T-helper 1 cell treated with Interleukin-12 subunit alpha and Interleukin-12 subunit beta and Interleukin-4 antibody, amounts not matched to agents 30 μg/mL and 1 μg/mL, for 36 hours (primary cell): ENCODE results near the gene IQUB.
"Not testable (repeated sequence)": the region's sequence is repeated elsewhere in the genome, so short reads cannot be mapped to it uniquely, and the experiment has no call there.

Experiments used
- H3K27ac Mint-ChIP-seq: one replicate; pipeline ENCODE4 v1.8.0; 2021; ENCODE audit warnings: mild to moderate bottlenecking, mixed read lengths
- H3K27me3 Mint-ChIP-seq: one replicate; pipeline ENCODE4 v1.8.0; 2021; ENCODE audit warnings: low read depth, mixed read lengths
- H3K36me3 Mint-ChIP-seq: one replicate; pipeline ENCODE4 v1.8.0; 2021; ENCODE audit warnings: low read depth, mixed read lengths
- H3K4me1 Mint-ChIP-seq: one replicate; pipeline ENCODE4 v1.8.0; 2021; ENCODE audit warnings: low read depth, mixed read lengths
- H3K4me3 Mint-ChIP-seq: one replicate; pipeline ENCODE4 v1.8.0; 2021; ENCODE audit warnings: mild to moderate bottlenecking, moderate library complexity, mixed read lengths
- H3K9me3 Mint-ChIP-seq: one replicate; pipeline ENCODE4 v1.8.0; 2021; ENCODE audit warnings: mixed read lengths

The IQUB gene

GRCh38 chr7:123532788-123533552 is 1.4 kb downstream of the IQUB start:
- H3K27ac Mint-ChIP-seq, H3K36me3 Mint-ChIP-seq, H3K9me3 Mint-ChIP-seq: not testable (repeated sequence)
- H3K4me3 Mint-ChIP-seq: peak overlapping the region; percentile 29
- H3K27me3 Mint-ChIP-seq: peaks cover 37% of the 10 kb centered on the region
- H3K4me1 Mint-ChIP-seq: peaks cover 21% of the 10 kb centered on the region

- peak overlapping the region; percentile 52 for H3K4me3 Mint-ChIP-seq
- H3K9me3 Mint-ChIP-seq, H3K27ac Mint-ChIP-seq, H3K36me3 Mint-ChIP-seq: not testable (repeated sequence)
- H3K4me1 Mint-ChIP-seq: peaks cover 21% of the 10 kb centered on the region
- peaks cover 37% of the 10 kb centered on the region for H3K27me3 Mint-ChIP-seq
Measured at GRCh38 chr7:123532343-123532742, 2.1 kb downstream of the IQUB start.

- not testable (repeated sequence) for H3K4me3 Mint-ChIP-seq, H3K36me3 Mint-ChIP-seq, H3K27ac Mint-ChIP-seq, H3K9me3 Mint-ChIP-seq
- peaks cover 37% of the 10 kb centered on the region for H3K27me3 Mint-ChIP-seq
- peaks cover 17% of the 10 kb centered on the region for H3K4me1 Mint-ChIP-seq
Measured at GRCh38 chr7:123530035-123530591, 4.3 kb downstream of the IQUB start.

GRCh38 chr7:123528265-123528664 is 6.1 kb downstream of the IQUB start:
- Mint-ChIP-seq H3K4me1 (peaks cover 7% of the 10 kb centered on the region), H3K9me3 (no peaks in the 10 kb centered on the region), H3K27me3 (peaks cover 25% of the 10 kb centered on the region), H3K36me3 (no peaks in the 10 kb centered on the region), H3K27ac (no peak overlapping the region), H3K4me3 (no peak overlapping the region)

- peaks cover 20% of the 10 kb centered on the region for H3K27me3 Mint-ChIP-seq
- not testable (repeated sequence) for H3K36me3 Mint-ChIP-seq, H3K4me3 Mint-ChIP-seq, H3K9me3 Mint-ChIP-seq, H3K4me1 Mint-ChIP-seq, H3K27ac Mint-ChIP-seq
Measured at GRCh38 chr7:123527712-123528225, 6.6 kb downstream of the IQUB start.

- H3K36me3 Mint-ChIP-seq, H3K4me1 Mint-ChIP-seq, H3K27ac Mint-ChIP-seq, H3K9me3 Mint-ChIP-seq, H3K4me3 Mint-ChIP-seq: not testable (repeated sequence)
- H3K27me3 Mint-ChIP-seq: peaks cover 11% of the 10 kb centered on the region
Measured at GRCh38 chr7:123526533-123526932, 7.9 kb downstream of the IQUB start.

- H3K27ac Mint-ChIP-seq: no peak overlapping the region
- no peaks in the 10 kb centered on the region for H3K9me3 Mint-ChIP-seq
- H3K4me3 Mint-ChIP-seq: no peak overlapping the region
- H3K27me3 Mint-ChIP-seq: peaks cover 7% of the 10 kb centered on the region
- H3K36me3 Mint-ChIP-seq: no peaks in the 10 kb centered on the region
- H3K4me1 Mint-ChIP-seq: no peaks in the 10 kb centered on the region
Measured at GRCh38 chr7:123522066-123522465, 12.3 kb downstream of the IQUB start.

GRCh38 chr7:123505221-123505620 is 29.2 kb downstream of the IQUB start:
- Mint-ChIP-seq H3K36me3 (no peaks in the 10 kb centered on the region), H3K27ac (no peak overlapping the region), H3K4me1 (no peaks in the 10 kb centered on the region), H3K9me3 (peaks cover 5% of the 10 kb centered on the region), H3K4me3 (no peak overlapping the region), H3K27me3 (peaks cover 4% of the 10 kb centered on the region)

GRCh38 chr7:123502201-123502600 is 32.2 kb downstream of the IQUB start:
- Mint-ChIP-seq H3K27ac (no peak overlapping the region), H3K9me3 (peaks cover 5% of the 10 kb centered on the region), H3K36me3 (no peaks in the 10 kb centered on the region)

GRCh38 chr7:123500878-123501489 is 33.4 kb downstream of the IQUB start:
- Mint-ChIP-seq H3K4me3 (no peak overlapping the region), H3K27me3 (peaks cover 4% of the 10 kb centered on the region), H3K9me3 (peaks cover 3% of the 10 kb centered on the region), H3K36me3 (no peaks in the 10 kb centered on the region), H3K27ac (no peak overlapping the region), H3K4me1 (no peaks in the 10 kb centered on the region)

More at GRCh38 chr7:123502201-123502600, 32.2 kb downstream of the IQUB start:
- no peaks in the 10 kb centered on the region for H3K4me1 Mint-ChIP-seq
- no peak overlapping the region for H3K4me3 Mint-ChIP-seq
- H3K27me3 Mint-ChIP-seq: peaks cover 4% of the 10 kb centered on the region

GRCh38 chr7:123499211-123499970 is 35.0 kb downstream of the IQUB start:
- H3K9me3 Mint-ChIP-seq: no peaks in the 10 kb centered on the region
- H3K4me3 Mint-ChIP-seq: no peak overlapping the region
- H3K36me3 Mint-ChIP-seq: no peaks in the 10 kb centered on the region
- peaks cover 4% of the 10 kb centered on the region for H3K27me3 Mint-ChIP-seq
- H3K27ac Mint-ChIP-seq: no peak overlapping the region
- no peaks in the 10 kb centered on the region for H3K4me1 Mint-ChIP-seq

- H3K27ac Mint-ChIP-seq: no peak overlapping the region
Measured at GRCh38 chr7:123498601-123499000, 35.8 kb downstream of the IQUB start.

GRCh38 chr7:123498031-123498430 is 36.4 kb downstream of the IQUB start:
- Mint-ChIP-seq H3K4me1 (no peaks in the 10 kb centered on the region), H3K9me3 (no peaks in the 10 kb centered on the region), H3K27me3 (peaks cover 4% of the 10 kb centered on the region), H3K4me3 (no peak overlapping the region), H3K36me3 (no peaks in the 10 kb centered on the region), H3K27ac (no peak overlapping the region)

More at GRCh38 chr7:123498601-123499000, 35.8 kb downstream of the IQUB start:
- peaks cover 4% of the 10 kb centered on the region for H3K27me3 Mint-ChIP-seq
- H3K4me3 Mint-ChIP-seq: no peak overlapping the region
- no peaks in the 10 kb centered on the region for H3K36me3 Mint-ChIP-seq
- H3K9me3 Mint-ChIP-seq: no peaks in the 10 kb centered on the region
- no peaks in the 10 kb centered on the region for H3K4me1 Mint-ChIP-seq

GRCh38 chr7:123494193-123494796 is 40.1 kb downstream of the IQUB start:
- H3K4me1 Mint-ChIP-seq: no peaks in the 10 kb centered on the region
- no peak overlapping the region for H3K27ac Mint-ChIP-seq
- no peak overlapping the region for H3K4me3 Mint-ChIP-seq
- no peaks in the 10 kb centered on the region for H3K9me3 Mint-ChIP-seq
- H3K36me3 Mint-ChIP-seq: no peaks in the 10 kb centered on the region
- H3K27me3 Mint-ChIP-seq: peaks cover 4% of the 10 kb centered on the region
